Hematopoietic multipotent progenitor cell treated with erythropoietin and hydrocortisone succinate and interleukin-3 and kit ligand, for 17 days (in vitro differentiated cells): ENCODE data around the gene ZNF230.

ENCODE experiments used
- DNase-seq: peaks from one replicate; pipeline ENCODE4 v3.0.0-alpha.2; 2015; ENCODE audit warnings: low spot score

Gene ZNF230

DNA sequence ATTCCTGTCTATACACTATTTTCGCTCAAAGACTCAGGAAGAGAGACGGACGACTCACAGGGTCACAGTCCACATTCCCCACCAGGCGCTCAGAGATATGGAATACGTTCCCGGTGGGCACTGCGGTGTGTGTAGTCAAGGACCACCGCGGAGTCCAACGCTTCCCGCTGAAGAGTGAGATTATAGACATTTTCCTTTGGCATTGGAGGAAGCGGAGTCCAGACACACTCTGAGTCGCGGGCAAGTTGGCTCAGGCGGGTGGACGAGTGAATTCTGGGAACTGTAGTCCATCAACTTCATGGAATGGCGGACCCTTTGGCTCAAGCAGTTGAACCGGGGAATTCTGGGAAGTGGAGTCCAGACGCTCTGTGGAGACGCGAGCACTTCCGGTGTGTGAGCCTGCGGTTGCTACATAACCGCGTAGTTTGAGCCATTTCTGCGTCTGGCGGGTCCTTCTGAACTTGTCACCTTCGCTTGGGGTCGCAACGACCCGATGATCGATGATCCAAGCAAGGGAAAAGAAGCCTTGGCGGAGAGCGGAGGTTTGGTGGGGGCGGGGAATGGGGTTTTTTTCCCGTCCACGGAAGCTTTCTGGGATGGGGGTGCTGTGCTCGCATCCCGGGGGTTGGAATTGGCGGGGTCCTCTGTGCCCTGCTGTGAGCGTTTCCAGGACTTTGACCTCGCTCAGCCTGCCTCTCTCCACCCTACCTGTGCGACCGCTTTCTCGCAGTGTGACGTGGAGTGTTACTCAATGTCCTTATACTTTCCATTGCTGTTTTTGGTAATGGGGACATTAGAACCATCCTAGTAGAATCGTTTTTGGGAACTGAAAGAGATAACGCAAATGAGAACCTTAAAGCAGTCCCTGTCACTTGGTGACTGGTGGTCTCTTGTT lies at the start of gene ZNF230:
TSS of gene ZNF230 (plus strand) at position 392 of the 895 bp plus-strand sequence. CDS start 4,122 bp downstream, outside the sequence.
- DNase-seq, result peak; percentile 90

DNA sequence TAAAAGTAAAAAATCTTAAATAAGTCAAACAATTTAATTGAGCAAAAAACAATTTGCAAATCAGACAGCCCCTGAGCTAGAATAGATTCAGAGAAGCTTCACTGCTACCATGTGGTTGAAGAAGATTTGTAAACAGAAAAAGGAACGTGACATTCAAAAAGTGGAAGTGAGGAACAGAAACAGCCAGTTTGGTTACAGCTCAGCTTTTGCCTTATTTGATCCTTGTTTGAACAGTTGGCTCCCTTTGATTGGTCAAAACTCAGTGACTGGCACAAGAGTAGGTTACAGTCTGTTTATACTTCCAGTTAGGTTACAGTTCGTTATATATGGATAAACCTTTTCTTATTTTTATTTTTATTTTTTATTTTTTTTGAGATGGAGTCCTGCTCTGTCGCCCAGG lies 45.9 kb upstream of the ZNF230 start:
- no peak for DNase-seq

DNA sequence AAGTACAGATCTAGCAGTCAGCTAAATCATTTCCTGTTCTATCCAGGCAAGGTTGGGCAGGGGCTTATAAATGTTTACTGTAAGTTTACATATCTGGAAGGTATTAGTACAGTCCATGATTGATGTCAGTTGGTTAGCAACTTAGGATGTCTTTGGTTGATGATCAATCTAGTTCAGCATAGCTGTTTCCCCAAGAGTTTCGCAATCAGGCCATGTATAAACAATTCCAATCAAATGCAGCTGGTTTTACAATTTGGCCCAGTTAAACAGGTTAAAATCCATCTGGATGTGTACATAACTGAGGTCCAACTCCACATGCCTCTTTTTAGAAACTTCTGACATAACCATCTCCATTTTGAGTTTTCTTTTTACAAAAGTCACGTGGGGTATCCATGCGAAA lies 44.9 kb upstream of the ZNF230 start:
- no peak for DNase-seq

DNA sequence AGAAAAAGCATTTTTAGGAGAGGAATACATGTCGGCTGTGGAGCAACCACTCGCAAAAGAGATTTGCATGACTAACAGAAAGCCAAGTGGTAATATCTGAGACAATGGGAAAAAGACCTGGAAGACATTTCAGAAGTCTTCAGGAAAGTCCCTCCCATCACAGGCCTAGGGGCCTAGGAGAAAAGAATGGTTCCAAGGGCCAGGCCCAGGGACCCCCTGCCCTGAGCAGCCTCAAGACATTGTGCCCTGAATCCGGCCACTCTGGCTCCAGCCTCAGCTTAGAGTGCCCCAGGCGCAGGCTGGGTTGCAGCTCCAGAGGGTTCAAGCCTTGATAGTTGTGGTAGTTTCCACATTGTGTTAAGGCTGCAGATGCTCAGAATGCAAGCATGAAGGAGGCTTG lies 42.3 kb upstream of the ZNF230 start:
- no peak for DNase-seq

DNA sequence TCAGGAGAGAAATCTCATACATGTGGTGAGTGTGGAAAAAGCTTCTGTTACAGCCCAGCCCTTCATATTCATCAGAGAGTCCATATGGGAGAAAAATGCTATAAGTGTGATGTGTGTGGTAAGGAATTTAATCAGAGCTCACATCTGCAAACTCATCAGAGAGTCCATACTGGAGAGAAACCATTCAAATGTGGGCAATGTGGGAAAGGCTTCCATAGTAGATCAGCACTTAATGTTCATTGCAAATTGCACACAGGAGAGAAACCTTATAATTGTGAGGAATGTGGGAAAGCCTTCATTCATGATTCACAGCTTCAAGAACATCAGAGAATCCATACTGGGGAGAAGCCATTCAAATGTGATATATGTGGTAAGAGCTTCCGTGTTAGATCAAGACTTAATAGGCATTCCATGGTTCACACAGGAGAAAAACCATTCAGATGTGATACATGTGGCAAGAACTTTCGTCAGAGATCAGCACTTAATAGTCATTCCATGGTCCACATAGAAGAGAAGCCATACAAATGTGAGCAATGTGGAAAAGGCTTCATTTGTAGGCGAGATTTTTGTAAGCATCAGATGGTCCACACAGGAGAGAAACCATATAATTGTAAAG lies 36.6 kb upstream of the ZNF230 start:
- no peak for DNase-seq

DNA sequence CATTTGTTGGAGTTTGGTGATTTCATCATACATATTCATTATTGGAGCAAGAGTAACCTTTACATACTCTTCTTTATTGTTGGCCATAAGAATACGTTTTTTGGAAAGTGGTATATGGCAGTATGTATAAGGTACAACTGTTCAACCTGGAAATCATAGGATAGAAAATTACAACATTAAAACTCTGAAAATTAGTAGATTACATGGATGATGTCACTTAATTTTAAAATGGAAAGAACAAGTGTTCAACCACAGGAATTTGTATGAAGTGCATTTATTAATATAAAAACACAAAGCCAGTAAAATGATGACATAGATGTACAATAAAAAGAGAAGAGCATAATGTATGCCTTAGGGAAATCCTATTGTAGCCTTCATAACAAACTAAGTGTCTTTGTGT lies 26.0 kb upstream of the ZNF230 start:
- no peak for DNase-seq

DNA sequence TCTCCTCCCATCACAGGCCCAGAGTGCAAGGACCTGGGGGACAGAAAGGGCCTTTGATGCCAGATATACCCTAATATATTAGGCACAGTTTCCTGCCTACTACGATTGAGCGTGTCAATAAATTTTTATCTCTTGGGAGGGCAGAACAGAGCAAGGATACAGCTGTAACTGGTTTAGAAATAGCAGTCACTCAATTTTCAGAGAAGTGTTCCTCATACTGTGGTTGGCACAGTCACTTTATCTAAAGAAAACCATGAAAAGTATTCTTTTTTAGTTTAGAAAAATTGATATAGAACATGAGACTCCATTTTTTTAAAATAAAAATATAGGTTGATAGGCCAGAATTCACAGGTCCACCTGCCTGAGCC lies 19.2 kb upstream of the ZNF230 start:
- no peak for DNase-seq

DNA sequence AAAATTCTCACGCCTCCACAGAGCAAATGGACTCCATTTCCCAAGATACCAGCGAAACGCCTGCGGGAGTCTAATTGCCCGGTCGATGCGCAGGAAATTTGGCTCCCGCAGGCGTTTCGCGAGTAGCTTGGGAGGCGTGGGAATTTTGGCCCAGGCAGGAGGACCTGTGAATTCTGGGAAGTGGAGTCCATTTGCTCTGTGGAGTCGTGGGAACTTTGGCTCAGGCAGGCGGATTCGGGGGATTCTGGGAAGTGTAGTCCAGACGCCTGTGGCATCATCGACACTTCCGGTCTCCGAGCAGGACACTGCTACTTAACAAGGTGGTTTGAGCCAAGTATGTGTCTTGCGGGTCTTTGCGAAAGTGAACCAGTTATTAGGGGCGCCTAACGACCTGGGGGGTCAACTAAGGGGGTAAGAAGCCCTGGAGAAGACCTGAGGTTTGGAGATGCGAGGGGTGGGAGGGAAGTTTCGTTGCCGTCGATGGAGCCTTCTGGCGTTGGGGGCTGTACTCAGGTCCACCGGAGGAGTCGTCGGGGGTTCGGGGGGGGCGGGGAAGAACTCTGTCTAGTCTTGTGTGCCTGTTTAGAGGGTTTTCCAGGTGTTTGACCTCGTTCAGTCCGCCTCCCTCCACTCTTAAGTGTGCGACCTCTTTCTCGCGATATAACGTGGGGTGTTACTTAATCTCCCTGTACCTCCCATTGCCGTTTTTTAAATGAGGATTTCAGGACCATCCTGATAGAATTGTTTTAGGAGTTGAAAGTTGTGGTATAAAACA lies 18.7 kb upstream of the ZNF230 start, which contains the start of gene ZNF155:
TSS of gene ZNF155 (plus strand) at position 277 of the 775 bp plus-strand sequence. CDS start 4,356 bp downstream, outside the sequence.
- DNase-seq, result peak; percentile 70

DNA sequence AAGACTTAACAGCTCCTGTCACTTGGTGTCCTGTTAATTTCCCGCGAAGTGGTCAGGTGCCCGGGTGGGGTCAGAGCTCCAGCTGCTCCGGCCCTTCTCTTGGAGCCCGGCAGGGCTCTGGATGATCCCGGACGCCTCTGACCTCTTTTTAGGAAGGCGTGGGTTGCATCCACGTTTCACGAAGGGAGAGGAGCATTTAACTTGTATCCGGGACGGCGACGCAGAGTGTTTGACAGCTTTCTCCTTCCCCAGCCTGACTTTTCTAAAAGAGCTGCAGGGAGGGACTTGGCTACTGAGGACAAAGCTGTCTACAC lies 18.1 kb upstream of the ZNF230 start:
- DNase-seq, result no peak

DNA sequence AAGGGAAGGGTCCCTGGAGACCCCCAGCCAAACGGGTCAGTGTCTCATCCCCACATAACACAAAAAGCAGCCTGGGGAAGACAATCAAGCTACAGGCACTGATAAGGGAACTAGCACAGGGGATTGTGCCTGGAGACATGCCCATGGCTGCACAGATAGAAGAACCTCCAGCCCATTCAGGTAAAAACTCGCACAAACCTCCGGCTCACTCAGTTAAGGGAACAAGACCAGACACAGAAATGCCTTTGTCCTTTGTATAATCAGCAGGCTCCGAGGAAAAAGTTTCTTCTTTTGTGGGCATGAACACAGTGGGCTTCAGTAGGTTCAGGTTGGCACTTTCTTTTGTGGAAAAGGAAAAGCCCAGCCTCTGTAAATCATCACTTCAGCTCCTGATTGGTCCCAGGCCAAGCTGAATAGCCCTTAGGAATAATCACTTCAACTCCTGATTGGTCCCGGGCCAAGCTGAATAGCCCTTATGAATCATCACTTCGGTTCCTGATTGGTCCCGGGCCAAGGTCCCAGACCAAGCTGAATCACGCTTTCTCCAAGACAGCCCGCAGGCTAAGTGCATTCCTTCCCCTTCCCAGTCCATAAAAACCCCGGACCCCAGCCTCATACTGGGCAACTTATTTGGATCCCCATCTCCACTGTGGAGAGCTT lies 5.0 kb upstream of the ZNF230 start:
- no peak for DNase-seq

DNA sequence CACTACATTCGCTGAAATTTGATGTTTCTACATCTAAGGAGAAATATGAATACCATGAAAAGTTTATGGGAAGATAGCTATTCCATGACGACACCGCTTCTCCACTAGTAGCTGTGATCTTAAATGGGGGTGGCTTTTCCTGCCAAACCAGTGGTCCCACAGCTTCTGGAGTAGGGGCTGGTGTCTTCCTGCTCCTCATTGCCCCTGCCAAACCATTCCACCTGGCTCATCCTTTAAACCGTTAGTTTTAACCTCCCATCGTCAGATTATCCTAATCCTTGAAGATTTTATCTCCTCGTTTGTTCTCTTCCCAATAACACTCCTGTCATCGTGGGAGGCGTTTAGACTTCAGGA lies 568 bp upstream of the ZNF230 start:
- DNase-seq, result no peak

DNA sequence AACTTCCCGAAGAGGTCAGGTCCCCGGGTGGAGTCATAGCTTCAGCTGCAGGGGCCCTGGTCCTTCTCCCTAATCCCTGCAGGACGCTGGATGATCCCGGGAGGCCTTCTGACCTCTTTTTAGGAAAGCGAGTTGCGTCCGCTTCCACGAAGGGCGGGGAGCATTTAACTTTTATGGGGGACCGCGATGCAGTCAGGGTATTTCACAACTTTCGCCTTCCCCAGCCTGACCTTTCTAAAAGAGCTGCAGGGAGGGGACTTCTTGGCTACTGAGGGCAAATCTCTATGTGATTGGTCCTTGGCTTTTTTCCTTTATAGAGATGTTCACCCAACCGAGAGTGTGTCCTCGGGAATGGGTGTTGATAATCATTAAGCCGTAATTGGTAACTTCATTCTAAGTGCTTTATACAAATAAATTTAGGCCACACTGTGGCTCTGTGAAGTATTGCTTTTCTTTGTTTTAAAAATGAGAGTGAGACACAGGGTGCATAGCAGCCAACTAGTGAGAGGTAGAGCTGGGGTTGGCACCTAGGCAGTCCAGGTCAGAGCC lies 778 bp downstream of the ZNF230 start:
- peak; percentile 7 for DNase-seq

DNA sequence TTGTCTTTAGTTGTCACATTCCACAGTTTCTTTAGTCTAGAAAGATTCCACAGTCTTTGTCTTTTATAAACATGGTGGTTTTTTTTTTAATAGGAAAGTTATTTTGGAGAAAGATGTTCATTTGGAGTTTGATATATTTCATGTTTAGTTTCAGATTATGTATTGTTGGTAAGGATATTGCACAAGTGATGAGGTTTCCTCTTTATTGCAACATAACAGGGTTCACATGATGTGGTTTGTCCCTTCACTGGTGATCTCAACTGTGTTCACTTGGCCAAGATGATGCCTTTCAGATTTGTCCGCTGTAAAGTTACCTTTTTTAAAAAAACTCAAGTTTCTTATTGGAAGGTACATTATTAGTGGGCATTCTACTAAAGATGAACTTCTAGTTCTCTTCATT lies 3.2 kb downstream of the ZNF230 start:
- DNase-seq, result no peak

DNA sequence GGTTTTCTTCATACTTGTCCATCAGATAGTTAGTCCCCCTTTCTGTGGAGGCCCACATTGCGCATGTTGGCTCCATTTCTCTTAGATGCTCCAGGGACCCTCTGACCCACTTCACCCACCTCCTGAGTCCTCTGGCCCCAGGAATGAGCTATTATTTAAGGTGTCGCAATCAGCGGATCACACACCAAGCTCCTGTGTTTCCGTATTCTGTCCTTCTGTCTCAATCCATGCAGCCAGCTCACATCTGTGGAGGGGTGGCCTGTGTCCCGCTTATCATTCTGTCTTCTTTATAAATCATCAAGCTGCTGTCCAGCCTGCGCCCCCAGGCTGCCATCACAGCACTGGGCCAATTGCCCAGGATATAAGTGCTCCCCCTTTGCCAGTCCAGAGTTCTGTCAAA lies 4.7 kb downstream of the ZNF230 start:
- DNase-seq, result no peak

DNA sequence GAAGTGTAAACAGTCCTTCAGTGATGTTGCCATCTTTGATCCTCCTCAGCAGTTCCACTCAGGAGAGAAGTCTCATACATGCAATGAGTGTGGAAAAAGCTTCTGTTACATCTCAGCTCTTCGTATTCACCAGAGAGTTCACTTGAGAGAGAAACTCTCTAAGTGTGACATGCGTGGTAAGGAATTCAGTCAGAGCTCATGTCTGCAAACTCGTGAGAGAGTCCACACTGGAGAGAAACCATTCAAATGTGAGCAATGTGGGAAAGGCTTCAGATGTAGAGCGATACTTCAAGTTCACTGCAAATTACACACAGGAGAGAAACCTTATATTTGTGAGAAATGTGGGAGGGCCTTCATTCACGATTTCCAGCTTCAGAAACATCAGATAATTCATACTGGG lies 7.7 kb downstream of the ZNF230 start:
- no peak for DNase-seq

DNA sequence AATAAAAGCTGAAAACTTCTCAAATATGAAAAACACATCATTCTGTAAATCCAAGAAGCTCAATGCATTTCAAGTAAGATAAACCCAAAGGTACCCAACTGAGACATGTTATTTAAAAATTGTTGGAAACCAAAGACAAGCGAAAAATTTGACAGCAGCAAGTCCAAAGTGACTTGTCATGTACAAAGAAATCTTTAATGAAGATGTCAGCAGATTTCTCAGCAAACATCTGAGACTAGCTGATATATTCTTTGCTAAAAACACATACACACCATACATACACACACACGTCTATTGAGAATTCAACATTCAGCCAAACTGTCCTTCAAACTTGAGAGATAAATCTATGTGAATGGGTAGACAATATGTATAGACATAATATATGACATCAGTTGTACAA lies 16.7 kb downstream of the ZNF230 start:
- DNase-seq, result no peak

DNA sequence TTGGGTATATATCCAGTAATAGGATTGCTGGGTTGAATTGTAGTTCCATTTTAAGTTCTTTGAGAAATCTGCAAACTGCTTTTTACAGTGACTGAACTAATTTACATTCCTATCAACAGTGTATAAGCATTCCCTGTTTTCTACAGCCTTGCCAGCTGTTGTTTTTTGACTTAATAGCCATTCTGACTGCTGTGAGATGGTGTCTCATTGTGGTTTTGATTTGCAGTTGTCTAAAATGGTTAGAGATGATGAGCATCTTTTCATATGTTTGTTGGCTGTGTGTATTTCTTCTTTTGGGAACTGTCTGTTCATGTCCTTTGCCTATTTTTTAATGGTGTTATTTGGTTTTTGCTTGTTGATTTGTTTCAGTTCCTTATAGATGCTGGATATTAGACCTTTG lies 18.5 kb downstream of the ZNF230 start:
- no peak for DNase-seq

DNA sequence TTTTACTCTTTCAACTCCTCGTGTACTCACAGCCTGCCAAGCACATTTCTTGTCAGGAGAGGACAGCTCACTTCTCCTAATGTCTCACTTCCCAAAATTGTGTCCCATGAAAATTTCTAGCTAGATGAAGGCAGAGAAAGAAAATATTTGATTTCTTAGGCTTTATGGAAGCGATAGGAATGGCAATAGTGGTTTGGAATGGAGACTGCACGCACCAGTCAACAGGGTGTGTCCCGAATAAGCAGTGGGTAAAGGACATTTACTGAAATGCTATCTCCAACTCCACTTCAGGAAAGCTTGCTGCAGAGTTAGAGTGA lies 22.1 kb downstream of the ZNF230 start:
- no peak for DNase-seq

DNA sequence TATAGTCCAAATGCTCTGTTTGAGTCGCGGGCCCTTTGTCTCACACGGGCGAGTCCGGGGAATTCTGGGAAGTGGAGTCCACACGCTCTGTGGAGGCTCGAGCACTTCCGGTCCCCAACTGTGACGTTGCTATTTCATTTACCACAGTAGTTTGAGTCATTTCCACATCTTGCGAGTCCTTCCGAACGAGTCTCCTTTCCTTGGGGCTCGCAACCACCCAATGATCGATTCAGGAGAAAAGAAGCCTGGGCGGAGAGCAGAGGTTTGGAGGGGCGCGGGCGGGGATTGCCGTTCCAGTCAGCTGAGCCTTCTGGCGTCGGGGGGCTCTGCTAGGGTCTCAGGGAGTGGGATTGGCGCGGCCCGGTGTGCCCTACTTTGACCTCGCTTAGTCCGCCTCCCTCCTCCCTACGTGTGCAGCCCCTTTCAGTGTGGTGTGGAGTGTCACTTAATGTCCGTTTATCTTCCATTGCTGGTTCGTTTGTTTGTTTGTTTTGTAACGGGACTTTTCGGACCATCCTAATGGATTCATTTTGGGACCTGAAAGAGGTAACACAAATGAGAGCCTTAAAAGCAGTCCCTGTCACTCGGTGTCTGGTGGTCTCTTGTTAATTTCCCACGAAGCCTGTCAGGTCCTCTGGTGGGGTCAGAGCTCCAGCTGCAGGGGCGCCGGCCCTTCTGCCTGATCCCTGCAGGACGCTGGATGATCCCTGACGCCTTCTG lies 22.6 kb downstream of the ZNF230 start, which contains the start of gene ZNF222:
TSS of gene ZNF222 (plus strand) at position 163 of the 720 bp plus-strand sequence. CDS start at position 221, 58 bp downstream.
- peak; percentile 39 for DNase-seq

DNA sequence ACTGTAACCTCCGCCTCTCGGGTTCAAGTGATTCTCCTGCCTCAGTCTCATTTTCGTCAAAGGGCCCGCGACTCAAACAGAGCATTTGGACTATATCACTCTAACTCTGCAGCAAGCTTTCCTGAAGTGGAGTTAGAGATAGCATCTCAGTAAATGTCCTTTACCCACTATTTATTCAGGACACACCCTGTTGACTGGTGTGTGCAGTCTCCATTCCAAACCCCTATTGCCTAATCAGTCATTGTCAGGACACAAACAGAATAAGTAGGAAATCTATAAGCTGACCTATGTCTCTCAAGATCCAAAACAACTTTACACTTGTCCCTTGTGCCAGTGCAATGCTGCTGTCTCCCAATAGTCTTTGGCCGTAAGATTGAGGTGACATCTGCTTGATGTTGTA lies 23.9 kb downstream of the ZNF230 start:
- no peak for DNase-seq

DNA sequence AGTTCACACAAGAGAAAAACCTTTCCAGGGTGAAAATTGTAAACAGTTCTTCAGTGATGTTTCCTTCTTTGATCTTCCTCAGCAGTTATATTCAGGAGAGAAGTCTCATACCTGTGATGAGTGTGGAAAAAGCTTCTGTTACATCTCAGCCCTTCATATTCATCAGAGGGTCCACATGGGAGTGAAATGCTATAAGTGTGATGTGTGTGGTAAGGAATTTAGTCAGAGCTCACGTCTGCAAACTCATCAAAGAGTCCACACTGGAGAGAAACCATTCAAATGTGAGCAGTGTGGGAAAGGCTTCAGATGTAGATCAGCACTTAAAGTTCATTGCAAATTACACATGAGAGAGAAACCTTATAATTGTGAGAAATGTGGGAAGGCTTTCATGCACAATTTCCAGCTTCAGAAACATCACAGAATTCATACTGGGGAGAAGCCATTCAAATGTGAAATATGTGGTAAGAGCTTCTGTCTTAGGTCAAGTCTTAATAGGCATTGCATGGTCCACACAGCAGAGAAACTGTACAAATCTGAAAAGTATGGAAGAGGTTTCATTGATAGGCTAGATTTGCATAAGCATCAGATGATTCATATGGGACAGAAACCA lies 29.3 kb downstream of the ZNF230 start:
- DNase-seq, result no peak
